Measurements from ENCODE around the gene PRDM16. TPM values are rescaled to one million over a fixed set of nuclear protein-coding genes. Genes with fewer than 3 reads are reported as not detected.

Gene PRDM16
- total and polyA plus RNA-seq, 2 of the 13 experiments (the other 11 are each of a cell fraction or from before 2014, with no cell fraction given) = 0.15 to 0.81 TPM

GRCh38 chr1:3071565-3072390, 2.8 kb downstream of the PRDM16 start (continued):
- TF ChIP-seq MTA1 (CRISPR knock-in tag; IDR thresholded peaks at IDR 0.05; ENCODE audit: borderline replicate concordance) (0 out of 2 replicates have a peak, but pooled peaks have one; percentile 14), ZNF574 (CRISPR knock-in tag; IDR thresholded peaks at IDR 0.05) (0 out of 2 replicates have a peak, but pooled peaks have one; percentile 8), GABPB1 (CRISPR knock-in tag; IDR thresholded peaks at IDR 0.05) (no peak), NR2F6 (IDR thresholded peaks at IDR 0.05) (peak; percentile 26; the same call in 1 of the 2 replicates), NR2F6 (CRISPR knock-in tag; IDR thresholded peaks at IDR 0.05) (no peak), ZNF609 (CRISPR knock-in tag; IDR thresholded peaks at IDR 0.05; ENCODE audit: borderline replicate concordance) (no peak), ZNF251 (CRISPR knock-in tag; IDR thresholded peaks at IDR 0.05) (no peak), SOX13 (IDR thresholded peaks at IDR 0.05) (no peak), SOX13 (CRISPR knock-in tag; conservative IDR thresholded peaks at IDR 0.05 in 1 of 2, IDR thresholded peaks at IDR 0.05 in 1 of 2) (no peak), CSRNP1 (CRISPR knock-in tag; IDR thresholded peaks at IDR 0.05) (peak; percentile 3; the same call in 1 of the 2 replicates), ZNF841 (CRISPR knock-in tag; IDR thresholded peaks at IDR 0.05; ENCODE audit: borderline replicate concordance) (no peak), RBM39 (IDR thresholded peaks at IDR 0.05; ENCODE audit: low read depth, low read length, poor library complexity, severe bottlenecking) (peak; percentile 40)
